NT2/D1 (cell line): ENCODE results near the gene RAD51AP1.
A peak's percentile ranks its signal among the peaks of the same experiment; 100 is the strongest.

Source experiments
- DNase-seq: peaks from one replicate; pipeline ENCODE4 v3.0.0-alpha.2; 2011; ENCODE audit warnings: low read depth, low spot score
- H3K27me3 ChIP-seq: 2 replicates; pipeline ENCODE4 v1.6.0; 2011; ENCODE audit warnings: mild to moderate bottlenecking; ENCODE audit not compliant: insufficient read length, insufficient read depth
- H3K36me3 ChIP-seq: 2 replicates; pipeline ENCODE4 v1.6.1; 2011; ENCODE audit warnings: mild to moderate bottlenecking, low read length, mixed read lengths; ENCODE audit not compliant: insufficient read depth, insufficient read length
- H3K4me1 ChIP-seq: 2 replicates; pipeline ENCODE4 v1.5.1; 2011; ENCODE audit not compliant: insufficient read depth, insufficient read length
- H3K4me3 ChIP-seq: 2 replicates; pipeline ENCODE4 v1.5.1; 2011; ENCODE audit warnings: low read depth; ENCODE audit not compliant: insufficient read length
- H3K9ac ChIP-seq: 2 replicates; pipeline ENCODE4 v1.6.0; 2011; ENCODE audit warnings: low read depth; ENCODE audit not compliant: insufficient read length
- H3K9me3 ChIP-seq: 2 replicates; pipeline ENCODE4 v1.5.1; 2011; ENCODE audit warnings: mild to moderate bottlenecking, low read length; ENCODE audit not compliant: insufficient read depth
- SUZ12 ChIP-seq: IDR thresholded peaks from 2 replicates; pipeline ENCODE4 v1.6.1; 2011; ENCODE audit not compliant: insufficient read length, insufficient read depth; ENCODE audit errors: extremely low read depth
- YY1 ChIP-seq: IDR thresholded peaks from 2 replicates; pipeline ENCODE4 v1.6.1; 2011; ENCODE audit not compliant: insufficient read length, insufficient read depth
- ZNF274 ChIP-seq: IDR thresholded peaks from 2 replicates; pipeline ENCODE4 v1.6.1; 2011; ENCODE audit warnings: mild to moderate bottlenecking, low read depth, low read length

Gene RAD51AP1

GRCh38 chr12:4564818-4565217, 26.1 kb downstream of the RAD51AP1 start:
- no peak for DNase-seq
- TF ChIP-seq YY1 (no peak), ZNF274 (no peak), SUZ12 (no peak)
- H3K4me3 ChIP-seq: no peak overlapping the region
- H3K9ac ChIP-seq: no peak overlapping the region
- peaks cover 2% of the 10 kb centered on the region for H3K4me1 ChIP-seq
- H3K9me3 ChIP-seq: no peaks in the 10 kb centered on the region
- peaks cover 19% of the 10 kb centered on the region for H3K27me3 ChIP-seq
- peaks cover 8% of the 10 kb centered on the region for H3K36me3 ChIP-seq

DNA sequence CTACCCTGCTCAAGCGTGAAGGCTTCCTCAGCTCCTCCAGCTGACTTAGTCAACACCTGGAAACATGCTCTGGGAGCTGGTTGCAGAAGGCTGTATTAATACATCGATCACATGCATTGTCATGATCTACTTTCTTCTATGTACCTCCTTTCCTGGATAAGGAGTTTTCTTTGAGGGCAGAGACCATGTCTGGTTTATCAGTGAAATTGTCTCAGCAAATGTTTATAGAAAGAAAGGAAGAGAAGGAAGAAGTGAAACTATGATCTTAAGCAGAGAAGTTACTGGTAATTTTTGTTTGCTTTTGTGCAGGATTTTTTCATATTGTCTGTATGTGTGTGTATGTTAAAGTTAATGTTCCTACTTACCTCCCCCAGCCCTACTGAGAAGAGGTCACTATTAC, 27.8 kb downstream of the RAD51AP1 start:
- H3K4me1 ChIP-seq: peaks cover 2% of the 10 kb centered on the region
- TF ChIP-seq ZNF274: no peak
- no peak for TF ChIP-seq YY1
- no peak for TF ChIP-seq SUZ12
- DNase-seq: no peak
- no peak overlapping the region for H3K4me3 ChIP-seq
- H3K27me3 ChIP-seq: peaks cover 19% of the 10 kb centered on the region
- no peaks in the 10 kb centered on the region for H3K36me3 ChIP-seq
- no peaks in the 10 kb centered on the region for H3K9me3 ChIP-seq
- H3K9ac ChIP-seq: no peak overlapping the region

DNA sequence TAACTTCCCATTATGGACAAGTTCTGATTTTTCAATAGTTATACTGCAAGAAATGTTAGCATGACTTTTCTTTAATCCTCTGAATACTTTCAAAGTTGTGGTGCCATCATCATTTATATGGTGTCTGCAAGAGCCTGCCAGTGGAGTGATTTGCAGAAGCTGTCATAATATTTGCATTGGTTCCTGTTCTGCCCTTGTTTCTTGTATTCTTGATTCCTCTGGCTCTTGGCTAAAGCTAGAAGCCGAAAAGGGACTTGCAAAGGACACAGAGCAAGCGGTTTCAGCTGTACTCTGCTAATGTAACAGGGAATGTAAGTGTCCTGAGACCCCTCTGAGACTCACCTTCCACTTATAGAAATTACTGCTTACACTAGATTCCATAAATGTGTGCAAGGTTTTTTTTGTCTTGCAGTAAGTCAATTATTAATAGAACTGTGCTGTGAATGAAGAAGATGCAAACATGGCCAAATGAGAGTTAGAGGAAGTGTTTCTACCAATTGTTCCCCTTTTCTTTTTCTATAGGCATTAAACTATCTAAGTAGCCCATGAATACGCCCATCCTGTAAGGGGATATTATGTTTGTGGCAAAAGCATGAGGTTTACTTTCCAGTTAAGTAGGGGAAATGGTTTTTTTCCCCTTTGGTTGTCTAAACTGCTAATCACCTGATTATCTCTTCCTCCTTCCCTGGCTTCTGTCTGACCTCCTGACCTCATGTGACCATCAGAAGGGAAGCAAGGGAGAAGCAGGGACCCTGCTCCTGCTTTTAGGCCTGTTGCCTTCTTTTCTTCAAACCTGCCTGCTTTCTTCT, 28.6 kb downstream of the RAD51AP1 start:
- no peak for DNase-seq
- Histone ChIP-seq H3K9me3 (no peaks in the 10 kb centered on the region), H3K4me1 (peaks cover 2% of the 10 kb centered on the region), H3K27me3 (peaks cover 17% of the 10 kb centered on the region), H3K9ac (no peak overlapping the region), H3K4me3 (no peak overlapping the region), H3K36me3 (no peaks in the 10 kb centered on the region)
- no peak for TF ChIP-seq YY1
- no peak for TF ChIP-seq ZNF274
- TF ChIP-seq SUZ12: no peak

GRCh38 chr12:4569261-4569660, 30.6 kb downstream of the RAD51AP1 start:
- Histone ChIP-seq H3K4me3 (no peak overlapping the region), H3K9ac (no peak overlapping the region), H3K4me1 (no peaks in the 10 kb centered on the region), H3K27me3 (no peaks in the 10 kb centered on the region), H3K9me3 (no peaks in the 10 kb centered on the region), H3K36me3 (no peaks in the 10 kb centered on the region)
- DNase-seq: no peak
- no peak for TF ChIP-seq SUZ12
- no peak for TF ChIP-seq YY1
- no peak for TF ChIP-seq ZNF274

DNA sequence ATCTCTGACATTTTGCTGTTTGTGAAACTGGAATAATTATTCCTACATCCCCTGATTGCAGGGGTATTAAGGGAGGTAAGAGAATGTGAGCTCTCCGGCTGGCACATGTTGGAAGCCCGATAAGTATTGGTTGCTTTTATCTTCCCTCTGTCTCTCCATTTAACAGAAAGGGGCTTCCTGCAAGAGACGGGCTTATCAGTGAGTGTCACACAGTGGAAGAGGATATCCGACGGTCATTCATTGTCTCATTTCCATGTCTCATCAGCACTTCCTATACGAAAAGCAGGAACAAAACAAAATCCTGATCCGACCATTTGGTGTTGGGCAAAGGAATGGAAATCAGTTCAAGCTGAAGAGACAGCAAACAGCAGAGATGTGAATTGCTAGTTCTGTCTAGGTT, 34.0 kb downstream of the RAD51AP1 start:
- Histone ChIP-seq H3K27me3 (no peaks in the 10 kb centered on the region), H3K9ac (no peak overlapping the region), H3K36me3 (no peaks in the 10 kb centered on the region), H3K4me1 (no peaks in the 10 kb centered on the region), H3K4me3 (no peak overlapping the region), H3K9me3 (no peaks in the 10 kb centered on the region)
- TF ChIP-seq SUZ12 (no peak), ZNF274 (no peak), YY1 (no peak)
- no peak for DNase-seq

GRCh38 chr12:4579305-4580102, 40.8 kb downstream of the RAD51AP1 start:
- peak; percentile 51 for DNase-seq
- no peaks in the 10 kb centered on the region for H3K9me3 ChIP-seq
- no peaks in the 10 kb centered on the region for H3K27me3 ChIP-seq
- no peaks in the 10 kb centered on the region for H3K36me3 ChIP-seq
- H3K9ac ChIP-seq: no peak overlapping the region
- no peak overlapping the region for H3K4me3 ChIP-seq
- TF ChIP-seq SUZ12 (no peak), YY1 (no peak), ZNF274 (no peak)
- H3K4me1 ChIP-seq: peaks cover 12% of the 10 kb centered on the region

DNA sequence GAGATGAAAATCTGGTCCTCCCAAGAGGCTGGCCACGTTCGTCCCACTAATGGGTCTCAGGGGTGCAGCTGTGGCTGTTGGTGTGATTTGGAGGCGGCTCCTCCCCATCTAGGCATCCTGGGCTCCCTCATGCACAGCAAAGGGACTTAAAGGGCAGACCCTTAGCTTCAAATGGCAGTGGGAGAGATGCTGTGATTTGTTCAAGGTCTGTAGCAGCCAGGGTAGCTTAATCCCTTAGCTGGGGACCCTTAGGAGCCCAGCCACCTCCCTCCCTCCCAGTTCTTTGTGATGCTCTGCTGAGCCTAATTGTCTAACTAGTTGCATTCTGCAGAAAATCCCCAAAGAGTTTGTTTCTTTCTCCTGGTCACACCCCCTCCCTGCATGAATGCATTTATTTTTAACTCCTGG, 41.6 kb downstream of the RAD51AP1 start:
- Histone ChIP-seq H3K4me1 (peaks cover 16% of the 10 kb centered on the region), H3K27me3 (no peaks in the 10 kb centered on the region), H3K4me3 (no peak overlapping the region), H3K9me3 (no peaks in the 10 kb centered on the region), H3K36me3 (no peaks in the 10 kb centered on the region), H3K9ac (peak overlapping the region; percentile 24)
- TF ChIP-seq YY1: no peak
- no peak for TF ChIP-seq ZNF274
- DNase-seq: peak; percentile 80
